ENCODE results near the gene CTNNBL1. TPM values are rescaled to one million over a fixed set of nuclear protein-coding genes. Genes with fewer than 3 reads are reported as not detected.

Gene CTNNBL1
- total and polyA plus RNA-seq, 12 donors: 42.2 to 104 (median 52.0) TPM

DNA sequence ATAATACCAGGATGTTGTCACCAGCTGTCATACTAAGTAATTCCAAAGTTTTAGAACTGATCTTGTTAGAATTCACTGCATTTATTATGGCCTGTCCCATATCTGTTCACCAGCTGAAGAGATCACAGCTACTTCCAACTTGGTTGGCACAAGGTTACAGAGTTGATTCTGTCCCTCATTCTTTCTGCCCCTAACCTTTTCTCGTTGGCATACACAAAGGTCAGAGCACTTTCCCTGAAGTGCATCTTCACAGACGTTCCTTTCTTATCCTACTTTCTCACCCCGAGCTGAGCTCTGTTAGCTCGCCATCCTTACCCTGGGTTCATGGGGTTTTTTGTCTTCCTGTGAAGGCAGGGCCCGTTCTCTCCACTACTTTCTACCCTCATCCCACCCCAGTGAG, 143.1 kb downstream of the CTNNBL1 start:
- DNase-seq (no peak), ATAC-seq (peak in 2 of 8 donors; percentile 11 to 67)
- H3K9me3 ChIP-seq: no peaks in the 10 kb centered on the region
- H3K4me1 ChIP-seq: peaks cover 0 to 14% (median 0%) of the 10 kb centered on the region in 9 donors
- no peak overlapping the region for H3K27ac ChIP-seq
- intact Hi-C loops (cut with DNase I): loop anchor here in 1 of 10 donors (10.0 kb wide), 1 partner anchor 58 kb away; no protein-coding TSS in a partner anchor
- TF ChIP-seq CTCF (IDR thresholded peaks at IDR 0.05): no peak
- H3K4me3 ChIP-seq: no peak overlapping the region
- no peaks in the 10 kb centered on the region for H3K27me3 ChIP-seq
- 54 to 71% methylated on average over 5 of the region's 5 CpGs for WGBS, 2 donors
- peaks cover 0 to 26% (median 6%) of the 10 kb centered on the region in 9 donors for H3K36me3 ChIP-seq

DNA sequence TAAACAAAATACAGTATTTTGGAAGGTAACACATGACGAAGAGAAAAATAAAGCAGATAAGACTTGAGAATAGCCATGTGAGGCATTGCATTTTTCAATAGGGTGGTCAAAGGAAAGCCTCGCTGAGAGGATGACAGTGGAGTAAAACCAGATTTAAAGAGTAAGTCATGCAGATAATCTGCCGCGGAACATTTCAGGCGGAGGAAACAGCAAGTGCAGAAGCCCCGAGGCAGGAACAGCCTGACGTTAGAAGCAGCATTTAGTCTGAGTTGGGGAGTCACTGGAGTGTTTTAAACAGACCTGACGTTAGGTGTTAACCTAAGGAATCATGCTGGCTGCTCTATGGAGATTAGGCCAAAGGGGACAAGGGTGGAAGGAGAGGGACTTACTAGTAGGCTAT, 144.1 kb downstream of the CTNNBL1 start:
- DNase-seq (no peak), ATAC-seq (no peak)
- no peaks in the 10 kb centered on the region for H3K9me3 ChIP-seq
- H3K27ac ChIP-seq: no peak overlapping the region
- WGBS, 2 donors: 73 to 78% methylated on average over 8 of the region's 8 CpGs
- H3K27me3 ChIP-seq: no peaks in the 10 kb centered on the region
- peaks cover 0 to 33% (median 15%) of the 10 kb centered on the region in 9 donors for H3K36me3 ChIP-seq
- H3K4me3 ChIP-seq: no peak overlapping the region
- intact Hi-C loops (cut with DNase I): loop anchor here in 1 of 10 donors (10.0 kb wide), 1 partner anchor 57 kb away; no protein-coding TSS in a partner anchor
- peaks cover 0 to 14% (median 0%) of the 10 kb centered on the region in 9 donors for H3K4me1 ChIP-seq
- TF ChIP-seq CTCF (IDR thresholded peaks at IDR 0.05): no peak

GRCh38 chr20:37838769-37839431, 145.1 kb downstream of the CTNNBL1 start:
- WGBS, 2 donors: 96% methylated on average over 6 of the region's 6 CpGs
- Histone ChIP-seq H3K36me3 (peaks cover 0 to 43% (median 16%) of the 10 kb centered on the region in 9 donors), H3K4me3 (no peak overlapping the region), H3K27me3 (no peaks in the 10 kb centered on the region), H3K9me3 (no peaks in the 10 kb centered on the region), H3K4me1 (peaks cover 0 to 14% (median 0%) of the 10 kb centered on the region in 9 donors), H3K27ac (no peak overlapping the region)
- ATAC-seq (no peak), DNase-seq (no peak)
- no peak for TF ChIP-seq CTCF (IDR thresholded peaks at IDR 0.05)
- intact Hi-C loops (cut with DNase I): loop anchor here in 1 of 10 donors (10.0 kb wide), 1 partner anchor 56 kb away; no protein-coding TSS in a partner anchor

- no peak for TF ChIP-seq CTCF (IDR thresholded peaks at IDR 0.05)
- peaks cover 0 to 47% (median 16%) of the 10 kb centered on the region in 9 donors for H3K36me3 ChIP-seq
- 97 to 98% methylated on average over 3 of the region's 3 CpGs for WGBS, 2 donors
- H3K4me1 ChIP-seq: peaks cover 0 to 14% (median 0%) of the 10 kb centered on the region in 9 donors
- no peaks in the 10 kb centered on the region for H3K27me3 ChIP-seq
- DNase-seq (no peak), ATAC-seq (no peak)
- intact Hi-C loops (cut with DNase I): loop anchor here in 1 of 10 donors (10.0 kb wide), 1 partner anchor 55 kb away; no protein-coding TSS in a partner anchor
- H3K27ac ChIP-seq: no peak overlapping the region
- H3K4me3 ChIP-seq: no peak overlapping the region
- H3K9me3 ChIP-seq: no peaks in the 10 kb centered on the region
Measured at GRCh38 chr20:37839432-37839827, 145.6 kb downstream of the CTNNBL1 start.

Measured in heart right ventricle (tissue), 16 donors.